A549 (cell line): Measurements from ENCODE around the gene NOS1AP. TPM values are rescaled to one million over a fixed set of nuclear protein-coding genes. Genes with fewer than 3 reads are reported as not detected.

Experiments used
- ATAC-seq, 2 experiments: fragments of 200-7000 bp in 1 of 2; fragments of >200 bp in 1 of 2; cut with Nextera tagmentation in 1 of 2; cut with Tn5 transposase in 1 of 2; 3 replicates each; pipeline versions ENCODE4 v1.8.0 to v1.9.1; 2018 to 2020; ENCODE audit warnings: mild to moderate bottlenecking in 1 of 2, moderate library complexity in 1 of 2
- CTCF ChIA-PET: fragments of 300-600 bp; sonication (Branson Sonifier 250); formaldehyde crosslinking; extraction: SDS; loops from one replicate; lab custom pipeline; 2021; ENCODE audit warnings: antibody characterized with exemption, inconsistent platforms; lab: Yijun Ruan, JAX
- POLR2A ChIA-PET: fragments of 350-600 bp; formaldehyde crosslinking; extraction: SDS; loops from one replicate; lab custom pipeline; 2021; ENCODE audit warnings: antibody characterized with exemption, inconsistent platforms; lab: Yijun Ruan, JAX
- DNase-seq, 2 experiments: peaks; one replicate each; pipeline versions ENCODE4 v3.0.0 to v3.0.0-alpha.2; 2011 to 2016; ENCODE audit warnings: low read depth in 1 of 2, low spot score in 1 of 2
- FAIRE-seq: peaks from 2 replicates; lab custom pipeline; 2011; peaks lifted over from hg19 to GRCh38; lab: Jason Lieb, UNC
- H3K27ac ChIP-seq, 2 experiments: fragments of >200 bp; sonication (Bioruptor Twin); formaldehyde crosslinking; 3 replicates each; pipeline ENCODE4 v1.5.1; 2016 to 2017
- H3K4me1 ChIP-seq: fragments of >200 bp; sonication (Bioruptor Twin); formaldehyde crosslinking; 3 replicates; pipeline ENCODE4 v1.6.1; 2016
- H3K4me2 ChIP-seq: fragments of >200 bp; sonication (Bioruptor Twin); formaldehyde crosslinking; 3 replicates; pipeline ENCODE4 v1.6.1; 2016
- H3K4me3 ChIP-seq: fragments of >200 bp; sonication (Bioruptor Twin); formaldehyde crosslinking; 3 replicates; pipeline ENCODE4 v1.5.1; 2016
- H3K9me3 ChIP-seq: fragments of >200 bp; sonication (Bioruptor Twin); formaldehyde crosslinking; 3 replicates; pipeline ENCODE4 v1.6.1; 2016
- ATOH8 ChIP-seq: fragments of 250-450 bp; sonication (Bioruptor Pico); IDR thresholded peaks from 2 replicates; pipeline ENCODE4 v1.5.0; 2020; ENCODE audit warnings: low read depth, mild to moderate bottlenecking, moderate library complexity
- BCL3 ChIP-seq: fragments of >200 bp; sonication (Bioruptor Twin); formaldehyde crosslinking; IDR thresholded peaks from 3 replicates; pipeline ENCODE4 v1.6.1; 2016
- CBX2 ChIP-seq: fragments of 200-600 bp; sonication (generic); IDR thresholded peaks from 2 replicates; pipeline ENCODE4 v1.6.1; 2016; ENCODE audit warnings: low read depth, mild to moderate bottlenecking, borderline replicate concordance
- CBX8 ChIP-seq: fragments of 200-600 bp; sonication (generic); IDR thresholded peaks from 2 replicates; pipeline ENCODE4 v1.6.1; 2016
- CEBPB ChIP-seq, 2 experiments: fragments of >200 bp in 1 of 2; sonication (Bioruptor Twin) in 1 of 2; formaldehyde crosslinking in 1 of 2; IDR thresholded peaks; 2 replicates each; pipeline ENCODE4 v1.6.1; 2012 to 2016
- EHF ChIP-seq: fragments of 250-450 bp; sonication (Bioruptor Pico); IDR thresholded peaks from 2 replicates; pipeline ENCODE4 v1.5.0; 2020; ENCODE audit warnings: mild to moderate bottlenecking
- ESRRA ChIP-seq: fragments of 150-350 bp; IDR thresholded peaks from 2 replicates; pipeline ENCODE4 v1.6.1; 2014; ENCODE audit warnings: mild to moderate bottlenecking, low read length, borderline replicate concordance
- FOSB ChIP-seq: fragments of 250-450 bp; sonication (Bioruptor Pico); IDR thresholded peaks from 2 replicates; pipeline ENCODE4 v1.5.0; 2020; ENCODE audit warnings: mild to moderate bottlenecking, moderate library complexity
- HES2 ChIP-seq: fragments of >200 bp; sonication (Bioruptor Twin); formaldehyde crosslinking; IDR thresholded peaks from 2 replicates; pipeline ENCODE4 v1.6.1; 2016
- HMGXB4 ChIP-seq: fragments of 250-450 bp; sonication (Bioruptor Pico); IDR thresholded peaks from 2 replicates; pipeline ENCODE4 v1.5.0; 2021; ENCODE audit warnings: mild to moderate bottlenecking, moderate library complexity, borderline replicate concordance
- KDM1A ChIP-seq: fragments of 200-600 bp; sonication (generic); IDR thresholded peaks from 2 replicates; pipeline ENCODE4 v1.6.1; 2016; ENCODE audit warnings: low read depth, mild to moderate bottlenecking
- KDM5A ChIP-seq: fragments of 200-600 bp; sonication (generic); IDR thresholded peaks from 2 replicates; pipeline ENCODE4 v1.6.1; 2016; ENCODE audit warnings: antibody characterized with exemption, mild to moderate bottlenecking
- MAFK ChIP-seq: fragments of 450-650 bp; IDR thresholded peaks from 2 replicates; pipeline ENCODE4 v1.6.1; 2014; ENCODE audit not compliant: partially characterized antibody
- MAZ ChIP-seq: fragments of 150-350 bp; IDR thresholded peaks from 2 replicates; pipeline ENCODE4 v1.6.1; 2014; ENCODE audit warnings: antibody characterized with exemption, low read depth, low read length, borderline replicate concordance
- MYC ChIP-seq: IDR thresholded peaks from 2 replicates; pipeline ENCODE4 v1.6.1; 2012; ENCODE audit warnings: mild to moderate bottlenecking, inconsistent platforms, low read length, improper control_type of control experiment, borderline replicate concordance
- NR3C1 ChIP-seq: fragments of >200 bp; sonication (Bioruptor Twin); formaldehyde crosslinking; IDR thresholded peaks from 3 replicates; pipeline ENCODE4 v1.6.1; 2017
- POLR2A ChIP-seq: IDR thresholded peaks from 2 replicates; pipeline ENCODE4 v1.6.1; 2012; ENCODE audit warnings: mild to moderate bottlenecking, low read length
- RNF2 ChIP-seq: fragments of 200-600 bp; sonication (generic); IDR thresholded peaks from 2 replicates; pipeline ENCODE4 v1.6.1; 2016; ENCODE audit warnings: low read depth, mild to moderate bottlenecking, antibody characterized with exemption, moderate library complexity, borderline replicate concordance
- SREBF2 ChIP-seq: fragments of 450-650 bp; IDR thresholded peaks from 2 replicates; pipeline ENCODE4 v1.6.1; 2014; ENCODE audit warnings: mild to moderate bottlenecking, moderate library complexity
- USF2 ChIP-seq: fragments of 450-650 bp; IDR thresholded peaks from 2 replicates; pipeline ENCODE4 v1.6.1; 2014; ENCODE audit warnings: antibody characterized with exemption
- ZSCAN20 ChIP-seq: fragments of 250-450 bp; sonication (Bioruptor Pico); IDR thresholded peaks from 2 replicates; pipeline ENCODE4 v1.8.0; 2022; ENCODE audit warnings: mild to moderate bottlenecking, moderate library complexity
- WGBS: methylation state at CpG from one replicate; pipeline ENCODE4 v1.1.6; 2017; ENCODE audit errors: missing lambda C conversion rate; 5-methylcytosine and 5-hydroxymethylcytosine counted together
- polyA plus RNA-seq, 4 experiments: library from polyadenylated mRNA; depleted of rRNA in 3 of 4; stranded (reverse); fragments of >200 nt; fragmentation: RNase III in 1 of 4; extraction: RNeasy Plus Mini Kit Qiagen cat#74134 plus additional on column Dnase treatment in 1 of 4; gene quantifications; 2 replicates in 3 of 4; 3 replicates in 1 of 4; pipeline ENCODE4 v1.2.3, GENCODE V29; 2011 to 2017
- TF ChIP-seq, protein P1 (sequence below): IDR thresholded peaks from 2 replicates; pipeline ENCODE4 v1.6.1; 2012
- TF ChIP-seq, protein P2 (sequence below): IDR thresholded peaks from 2 replicates; pipeline ENCODE4 v1.6.1; 2012; ENCODE audit warnings: low read depth, borderline replicate concordance
- TF ChIP-seq, protein P3 (sequence below): fragments of >200 bp; sonication (Bioruptor Twin); formaldehyde crosslinking; IDR thresholded peaks from 3 replicates; pipeline ENCODE4 v1.5.1; 2016

NOS1AP gene
- polyA plus RNA-seq, 2 of the 4 experiments (the other 2 are of a cell fraction) = 0.17 to 0.25 TPM

DNA sequence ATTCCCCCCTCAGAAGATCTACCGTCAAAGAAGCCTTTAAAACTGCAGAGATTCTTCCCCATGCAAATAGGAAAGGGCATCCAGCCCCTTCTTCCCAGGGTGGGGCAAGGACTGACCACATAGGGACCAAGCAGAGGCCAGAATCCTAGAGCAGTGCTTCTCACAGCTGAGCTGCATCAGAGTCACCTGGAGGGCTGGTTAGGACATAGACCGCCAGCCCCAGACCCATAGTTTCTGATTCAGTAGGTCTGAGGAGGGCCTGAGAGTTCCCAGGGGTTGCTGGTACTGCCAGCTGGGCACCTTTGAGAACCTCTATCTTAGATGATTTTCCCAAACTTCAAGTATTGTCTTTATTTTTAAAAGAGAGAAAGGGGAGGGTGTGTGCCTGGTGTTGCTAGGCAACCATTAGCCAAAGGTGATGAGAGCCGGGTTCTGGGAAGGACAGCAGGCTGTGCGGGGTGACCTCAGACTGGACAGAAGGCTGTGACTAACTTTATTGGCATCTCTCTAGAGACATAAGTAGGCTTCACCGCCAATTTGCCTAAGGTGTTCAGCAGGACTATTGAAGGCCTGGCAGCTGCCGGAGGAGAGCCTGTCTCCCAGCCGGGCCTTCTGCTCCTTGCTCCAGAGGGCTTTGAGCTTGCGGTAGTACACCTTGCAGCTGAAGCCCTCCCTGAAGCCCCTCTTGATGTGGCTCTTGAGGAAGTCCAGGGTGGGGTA lies 304.2 kb downstream of the NOS1AP start:
- ATAC-seq (peak; percentile 52 to 64; a peak in 4 of 6 replicates), DNase-seq (peak; percentile 27 to 46), FAIRE-seq (no peak)
- H3K4me3 ChIP-seq = no peak overlapping the region
- POLR2A ChIA-PET = no interaction called here
- H3K9me3 ChIP-seq = no peaks in the 10 kb centered on the region
- CTCF ChIA-PET = no interaction called here
- H3K4me1 ChIP-seq = peaks cover 10% of the 10 kb centered on the region; the same call in 1 of the 3 replicates
- no peak for TF ChIP-seq ZSCAN20 (CRISPR knock-in tag)
- TF ChIP-seq EHF = no peak
- TF ChIP-seq, protein P1, sequence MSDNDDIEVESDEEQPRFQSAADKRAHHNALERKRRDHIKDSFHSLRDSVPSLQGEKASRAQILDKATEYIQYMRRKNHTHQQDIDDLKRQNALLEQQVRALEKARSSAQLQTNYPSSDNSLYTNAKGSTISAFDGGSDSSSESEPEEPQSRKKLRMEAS = no peak
- no peak for TF ChIP-seq CBX8
- TF ChIP-seq RNF2 = no peak
- TF ChIP-seq MYC = no peak
- TF ChIP-seq, all 56 proteins: peak for 0
- 57% methylated on average over 8 of the region's 8 CpGs for WGBS
- Histone ChIP-seq H3K4me2 (no peak overlapping the region; the same call in 2 of the 3 replicates), H3K27ac (no peak overlapping the region)

DNA sequence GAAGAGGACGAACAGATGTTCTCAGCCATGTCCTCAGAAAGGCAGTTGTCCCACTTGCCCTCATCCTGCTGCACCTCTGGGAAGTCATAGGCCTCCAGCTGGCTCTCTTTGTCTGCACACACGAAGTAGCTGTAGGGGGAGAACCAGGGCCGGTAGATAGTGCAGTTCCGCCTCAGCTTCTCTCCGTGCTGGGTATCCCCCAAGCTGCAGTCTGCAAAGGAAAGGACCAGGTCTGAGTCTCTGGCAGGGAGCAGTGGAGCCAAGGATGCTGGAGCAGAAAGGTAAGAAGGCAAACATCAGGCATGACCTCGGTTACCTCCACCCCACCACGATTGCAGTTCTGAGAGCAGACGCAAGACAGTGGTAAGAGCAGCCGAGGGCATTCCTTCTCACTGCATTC lies 304.9 kb downstream of the NOS1AP start:
- no peak for FAIRE-seq
- H3K4me3 ChIP-seq = no peak overlapping the region

More for the DNA sequence above, 304.9 kb downstream of the NOS1AP start:
- no peak for ATAC-seq
- TF ChIP-seq USF2 (no peak), RNF2 (no peak), HMGXB4 (CRISPR knock-in tag) (no peak), MAZ (no peak), ESRRA (no peak), CBX2 (no peak), SREBF2 (no peak), KDM1A (no peak), HES2 (no peak), MAFK (no peak), KDM5A (no peak), NR3C1 (no peak), BCL3 (no peak), FOSB (CRISPR knock-in tag) (no peak), ATOH8 (CRISPR knock-in tag) (no peak), POLR2A (no peak), CEBPB (IDR thresholded peaks at IDR 0.05) (no peak)
- TF ChIP-seq, protein P2, sequence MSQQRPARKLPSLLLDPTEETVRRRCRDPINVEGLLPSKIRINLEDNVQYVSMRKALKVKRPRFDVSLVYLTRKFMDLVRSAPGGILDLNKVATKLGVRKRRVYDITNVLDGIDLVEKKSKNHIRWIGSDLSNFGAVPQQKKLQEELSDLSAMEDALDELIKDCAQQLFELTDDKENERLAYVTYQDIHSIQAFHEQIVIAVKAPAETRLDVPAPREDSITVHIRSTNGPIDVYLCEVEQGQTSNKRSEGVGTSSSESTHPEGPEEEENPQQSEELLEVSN = no peak
- TF ChIP-seq, protein P3, sequence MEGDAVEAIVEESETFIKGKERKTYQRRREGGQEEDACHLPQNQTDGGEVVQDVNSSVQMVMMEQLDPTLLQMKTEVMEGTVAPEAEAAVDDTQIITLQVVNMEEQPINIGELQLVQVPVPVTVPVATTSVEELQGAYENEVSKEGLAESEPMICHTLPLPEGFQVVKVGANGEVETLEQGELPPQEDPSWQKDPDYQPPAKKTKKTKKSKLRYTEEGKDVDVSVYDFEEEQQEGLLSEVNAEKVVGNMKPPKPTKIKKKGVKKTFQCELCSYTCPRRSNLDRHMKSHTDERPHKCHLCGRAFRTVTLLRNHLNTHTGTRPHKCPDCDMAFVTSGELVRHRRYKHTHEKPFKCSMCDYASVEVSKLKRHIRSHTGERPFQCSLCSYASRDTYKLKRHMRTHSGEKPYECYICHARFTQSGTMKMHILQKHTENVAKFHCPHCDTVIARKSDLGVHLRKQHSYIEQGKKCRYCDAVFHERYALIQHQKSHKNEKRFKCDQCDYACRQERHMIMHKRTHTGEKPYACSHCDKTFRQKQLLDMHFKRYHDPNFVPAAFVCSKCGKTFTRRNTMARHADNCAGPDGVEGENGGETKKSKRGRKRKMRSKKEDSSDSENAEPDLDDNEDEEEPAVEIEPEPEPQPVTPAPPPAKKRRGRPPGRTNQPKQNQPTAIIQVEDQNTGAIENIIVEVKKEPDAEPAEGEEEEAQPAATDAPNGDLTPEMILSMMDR = no peak
- 81% methylated on average over 9 of the region's 9 CpGs for WGBS
- H3K9me3 ChIP-seq = no peaks in the 10 kb centered on the region
- H3K4me2 ChIP-seq = no peak overlapping the region
- POLR2A ChIA-PET = no interaction called here
- peaks cover 10% of the 10 kb centered on the region; the same call in 1 of the 3 replicates for H3K4me1 ChIP-seq
- H3K27ac ChIP-seq = no peak overlapping the region
- DNase-seq = no peak
- CTCF ChIA-PET = no interaction called here
